Kidney tubule cell (primary cell): ENCODE data around the gene KCTD8.

ENCODE experiments used
- DNase-seq: peaks from one replicate; pipeline ENCODE4 v3.0.0-alpha.2; 2018; ENCODE audit warnings: low spot score

KCTD8 gene

DNA sequence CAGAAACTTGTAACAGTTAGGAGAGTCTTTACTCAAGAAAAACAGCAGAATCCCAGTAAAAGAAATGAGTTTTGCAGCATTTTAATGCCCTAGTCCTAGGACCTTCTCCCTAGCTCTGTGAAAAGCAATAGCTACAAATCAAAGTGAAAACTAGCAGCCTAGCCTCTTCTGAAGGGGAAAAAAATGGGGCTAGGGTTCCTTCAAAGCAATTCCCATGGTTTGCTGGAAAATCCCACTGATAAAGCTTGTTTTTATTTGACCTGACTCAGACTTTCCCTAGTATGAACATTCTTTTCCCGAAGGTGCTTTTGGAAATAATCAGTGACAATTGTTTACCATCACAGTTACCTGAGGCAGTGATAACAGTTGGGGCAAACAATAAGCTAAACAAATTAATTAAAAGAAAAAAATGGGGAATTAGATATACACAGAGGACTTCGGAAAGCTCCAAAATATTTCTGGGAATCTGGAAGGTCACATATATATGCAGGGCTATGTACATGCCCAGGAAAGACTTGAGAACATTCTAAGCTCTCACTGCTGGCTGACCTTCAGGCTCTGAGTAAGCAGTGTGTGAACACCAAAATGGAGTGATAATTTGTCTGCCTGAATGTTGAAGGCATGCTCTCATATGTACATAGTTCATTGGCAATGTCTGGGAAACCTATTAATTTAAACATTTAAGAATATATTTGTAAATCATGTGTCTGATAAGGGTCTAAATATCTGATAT, 285.9 kb downstream of the KCTD8 start:
- no peak for DNase-seq

DNA sequence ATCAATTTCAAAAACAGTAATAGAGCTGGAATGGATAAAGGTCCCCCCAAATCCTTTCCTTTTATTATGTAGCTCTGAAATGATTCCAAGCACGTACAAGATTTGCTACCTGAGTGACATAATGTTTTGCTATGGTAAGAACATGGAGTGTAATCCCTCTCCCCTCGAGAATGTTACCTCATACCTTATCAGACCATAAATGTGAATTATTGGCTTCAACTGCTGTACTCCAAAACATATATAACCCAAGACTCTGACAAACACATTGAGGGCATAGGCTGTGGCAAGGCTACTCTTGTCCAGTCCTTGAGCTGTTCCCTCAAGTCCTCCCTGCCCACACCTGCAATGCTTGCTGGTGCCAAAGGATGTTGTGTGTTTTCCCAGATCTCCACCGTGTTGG, 286.9 kb downstream of the KCTD8 start:
- DNase-seq: no peak

DNA sequence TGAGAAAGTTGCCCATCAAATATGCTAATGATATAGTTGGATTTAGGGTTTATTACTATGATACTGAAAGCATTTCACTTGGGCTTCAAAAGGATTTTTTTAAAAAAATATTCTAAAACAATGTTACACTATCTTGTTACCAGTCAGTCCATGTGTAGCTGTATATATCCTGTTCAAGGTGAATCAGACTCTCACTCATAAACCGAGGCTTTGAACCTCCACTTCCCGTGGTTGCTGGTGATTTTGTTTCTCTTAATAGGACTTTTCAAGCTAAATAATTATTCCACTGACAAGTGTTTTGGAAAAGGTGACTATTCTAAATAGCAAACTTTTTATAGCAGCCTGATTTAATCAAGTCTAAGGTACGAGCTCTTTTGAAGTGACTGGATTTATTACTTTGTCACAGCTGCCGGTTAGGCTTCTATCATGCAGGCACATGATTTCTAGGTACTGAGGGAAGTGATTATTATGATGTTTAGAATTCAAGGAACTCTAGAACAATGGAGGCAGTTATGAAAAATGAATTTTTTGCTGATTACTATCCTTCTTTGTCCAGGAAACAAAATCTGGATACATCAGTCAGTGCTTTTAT, 287.7 kb downstream of the KCTD8 start:
- no peak for DNase-seq

DNA sequence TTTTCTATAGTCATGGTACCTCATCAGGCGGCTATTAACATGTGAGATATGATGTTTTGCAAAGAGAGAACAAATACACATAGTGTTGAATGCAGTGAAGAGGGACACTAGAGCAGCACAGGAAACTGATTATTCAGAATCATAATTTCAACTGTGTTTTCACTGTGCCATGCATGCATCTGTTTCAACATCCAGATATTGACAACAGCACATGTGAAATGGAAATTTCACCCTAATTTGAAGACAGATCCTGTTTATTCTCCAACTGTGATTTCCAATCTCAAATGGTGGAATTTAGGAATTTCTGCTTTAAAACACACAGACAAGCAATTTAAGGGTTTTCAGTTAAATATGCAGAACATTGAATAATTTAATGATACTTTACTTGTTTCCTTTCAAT, 288.6 kb downstream of the KCTD8 start:
- no peak for DNase-seq

DNA sequence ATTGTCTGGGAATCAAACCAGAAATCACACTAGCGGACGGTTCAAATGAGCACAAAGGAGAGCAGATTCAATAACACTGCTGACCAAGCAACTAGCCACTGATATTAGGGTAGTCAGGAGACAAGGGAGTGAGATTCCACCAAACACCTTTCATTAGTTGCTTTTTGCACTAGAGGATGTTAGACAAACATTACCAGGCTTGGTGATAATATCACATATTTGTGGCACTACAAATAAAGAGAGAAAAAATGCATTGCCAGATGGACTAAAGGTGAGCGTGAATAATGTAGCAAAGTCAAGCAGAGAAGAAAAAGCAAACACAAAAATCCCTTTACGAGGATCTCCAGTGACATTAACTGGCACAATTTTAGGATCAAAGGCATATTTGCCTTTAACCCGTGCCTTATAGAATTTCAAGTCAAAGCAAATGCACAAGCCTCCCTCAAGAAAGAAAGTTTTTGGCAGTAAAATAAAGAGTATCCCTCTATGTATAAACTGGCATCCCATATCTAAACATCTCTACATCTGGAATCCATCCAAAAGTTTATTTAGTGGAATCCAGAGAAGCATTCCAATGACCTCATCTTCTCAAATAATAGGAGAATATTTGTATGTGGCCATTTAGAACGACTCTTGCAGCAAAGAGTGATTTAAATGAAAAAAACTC, 290.9 kb downstream of the KCTD8 start:
- peak; percentile 27 for DNase-seq

DNA sequence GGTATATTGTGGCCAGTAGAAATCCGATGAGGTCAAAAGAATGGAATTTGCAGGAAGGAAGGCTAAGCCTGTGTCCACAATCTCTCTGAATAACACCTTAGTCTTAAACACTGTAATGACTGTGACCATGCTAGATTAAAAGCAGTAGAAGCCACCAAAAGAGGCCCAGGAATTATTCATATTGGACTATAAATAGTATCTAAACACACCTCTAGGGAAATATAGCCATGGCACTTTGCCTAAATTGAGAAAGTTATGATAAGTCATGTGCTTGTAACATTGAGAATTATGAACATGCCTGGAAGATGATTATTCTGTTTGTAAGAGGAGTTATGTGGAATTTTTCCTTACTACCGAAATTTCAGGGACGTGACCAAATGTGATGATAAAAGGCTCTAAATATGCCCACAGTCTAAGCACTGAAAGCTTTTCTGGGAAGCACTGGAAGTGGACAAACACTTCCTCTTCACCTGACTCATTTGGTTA, 298.5 kb downstream of the KCTD8 start:
- DNase-seq: peak; percentile 50

DNA sequence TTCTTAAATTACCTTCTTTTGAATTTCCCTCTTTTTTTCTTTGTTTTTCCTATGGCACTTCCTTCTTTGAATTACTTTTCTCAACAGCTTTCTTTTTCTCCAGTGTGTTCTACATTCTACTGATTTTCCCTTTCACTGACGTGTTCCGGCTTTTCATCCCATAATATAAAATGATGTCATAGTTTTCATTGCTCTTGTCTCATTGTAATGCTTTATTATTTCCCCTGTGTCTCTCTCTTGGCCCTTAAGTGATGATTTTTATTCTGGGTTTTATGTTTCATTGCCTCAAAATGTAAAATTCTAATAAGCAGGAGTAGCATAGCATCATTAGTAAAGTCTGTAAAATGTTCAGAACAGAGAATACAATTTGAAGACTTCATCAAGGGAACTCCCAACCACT, 299.3 kb downstream of the KCTD8 start:
- no peak for DNase-seq

DNA sequence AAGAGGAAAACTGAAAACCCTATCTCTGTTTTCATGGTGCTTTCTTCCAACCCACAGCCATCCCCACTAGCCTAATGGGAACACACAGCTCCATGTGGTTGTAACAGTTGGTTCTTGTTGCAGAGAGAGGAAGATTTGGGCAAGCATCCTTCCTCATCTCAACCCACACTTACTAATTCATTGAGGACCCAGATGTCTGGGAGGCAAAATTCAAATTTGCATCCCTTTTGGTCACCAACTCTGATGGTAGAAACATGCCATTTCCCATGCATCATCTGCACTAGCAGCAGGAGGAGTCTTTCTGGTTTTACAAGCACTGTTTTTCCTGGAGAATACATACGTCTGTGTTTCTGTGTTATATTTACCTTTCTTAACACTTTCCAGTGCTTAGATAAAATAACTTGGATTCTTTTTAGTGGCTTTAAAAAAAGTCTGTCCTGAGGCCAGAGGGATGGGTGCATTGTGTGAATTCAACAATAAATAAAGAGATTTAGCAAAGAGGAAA, 301.0 kb downstream of the KCTD8 start:
- DNase-seq: no peak

DNA sequence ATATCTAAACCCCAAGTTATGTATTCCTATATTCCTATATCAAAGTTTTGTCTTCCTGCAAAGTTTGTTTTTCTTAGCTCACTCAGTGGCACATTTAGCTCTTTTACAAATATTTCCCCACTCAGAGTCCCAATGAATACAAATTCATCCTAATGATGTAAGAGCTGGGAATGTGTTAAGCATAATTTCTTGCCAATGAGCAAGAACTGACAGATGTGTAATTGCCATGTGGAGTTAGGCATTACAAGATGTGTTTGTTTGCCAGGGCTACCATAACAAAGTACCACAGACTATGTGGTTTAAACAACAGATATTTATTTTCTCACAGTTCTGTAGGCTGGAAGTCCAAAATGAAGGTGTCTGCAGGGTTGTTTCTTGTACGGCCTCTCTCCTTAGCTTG, 302.1 kb downstream of the KCTD8 start:
- DNase-seq: no peak

DNA sequence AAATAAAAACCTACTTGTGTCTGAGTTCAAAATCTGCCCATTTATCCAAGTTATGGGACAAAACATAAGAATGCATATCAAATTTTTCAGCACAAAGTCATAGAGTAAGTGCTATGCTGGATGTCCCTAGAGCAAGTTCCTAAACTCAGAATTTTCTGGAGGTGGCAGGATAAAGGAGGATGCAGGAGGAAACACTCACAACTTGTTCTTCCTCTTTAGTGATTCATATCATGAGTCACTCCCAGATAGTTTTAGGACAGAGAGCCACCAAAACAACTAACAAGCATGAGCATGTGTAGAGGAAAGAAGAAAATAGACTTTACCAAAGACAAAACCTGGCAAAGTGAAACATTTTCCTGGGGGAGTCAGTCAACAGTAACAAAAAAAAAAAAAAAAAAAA, 302.7 kb downstream of the KCTD8 start:
- peak; percentile 46 for DNase-seq

DNA sequence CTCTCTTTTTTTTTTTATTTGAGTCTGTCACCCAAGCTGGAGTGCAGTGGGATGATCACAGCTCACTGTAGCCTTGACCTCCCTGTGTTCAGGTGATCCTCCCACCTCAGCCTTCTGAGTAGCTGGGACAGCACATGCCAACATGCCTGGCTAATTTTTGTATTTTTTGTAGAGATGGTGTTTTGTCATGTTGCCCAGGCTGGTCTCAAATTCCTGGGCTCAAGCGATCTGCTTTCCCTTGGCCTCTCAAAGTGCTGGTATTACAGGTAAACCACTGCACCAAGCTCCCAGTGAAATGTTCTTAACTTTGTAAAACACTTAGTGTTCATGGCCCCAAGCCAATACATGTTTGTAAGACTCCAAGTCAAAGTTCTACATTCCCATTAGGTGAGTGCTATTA, 316.1 kb downstream of the KCTD8 start:
- DNase-seq: no peak
